ENCODE measurements around the gene H2AZ2.

DNA sequence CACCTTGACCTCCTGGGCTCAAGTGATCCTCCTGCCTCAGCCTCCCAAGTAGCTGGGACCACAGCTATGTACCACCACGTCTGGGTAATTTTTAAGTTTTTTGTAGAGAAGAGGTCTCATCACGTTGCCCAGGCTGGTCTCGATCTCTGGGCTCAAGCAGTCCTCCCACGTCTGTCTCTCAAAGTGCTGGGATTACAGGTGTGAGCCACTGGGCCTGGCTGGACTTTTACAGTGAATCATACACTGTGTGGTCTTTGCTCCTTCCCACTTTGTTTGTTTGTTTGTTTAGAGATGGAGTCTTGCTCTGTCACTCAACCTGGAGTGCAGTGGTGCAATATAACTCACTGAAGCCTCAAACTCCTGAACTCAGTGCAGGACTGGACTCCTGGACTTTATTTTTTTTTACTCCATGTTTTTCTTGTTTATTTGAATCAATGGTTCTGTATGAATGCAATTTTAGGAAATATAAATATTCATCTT is 38.9 kb downstream of the H2AZ2 start:
- TF ChIP-seq CTCF (IDR thresholded peaks at IDR 0.05; ENCODE audit: low read depth, low read length) (no peak), MYC (IDR thresholded peaks at IDR 0.05; ENCODE audit: low read depth, low read length) (no peak)
